Stimulated activated CD4-positive, alpha-beta T cell treated with anti-CD3 and anti-CD28 coated beads, Interleukin-12 subunit alpha, Interleukin-12 subunit beta, amount 100 ng/mL, for 4 hours (primary cell): ENCODE results near the gene HSPB7.
A peak's percentile ranks its signal among the peaks of the same experiment; 100 is the strongest.
"Not testable (repeated sequence)": the region's sequence is repeated elsewhere in the genome, so short reads cannot be mapped to it uniquely, and the experiment has no call there.

Experiments
- DNase-seq: peaks from one replicate; pipeline ENCODE4 v3.0.0-alpha.2; 2020

The HSPB7 gene

GRCh38 chr1:16048573-16049189, 30.8 kb upstream of the HSPB7 start:
- DNase-seq = peak; percentile 36

- DNase-seq = no peak
These were observed 30.1 kb upstream of the HSPB7 start for GRCh38 chr1:16047791-16048475.

- no peak for DNase-seq
These were observed 29.0 kb upstream of the HSPB7 start for GRCh38 chr1:16046842-16047241.

- DNase-seq = no peak
These were observed 26.1 kb upstream of the HSPB7 start for GRCh38 chr1:16043950-16044349.

- no peak for DNase-seq
These were observed 25.7 kb upstream of the HSPB7 start, which contains the start of gene CLCNKB for GRCh38 chr1:16043521-16043920. CLCNKB (plus strand) TSS chr1:16043782; CDS start chr1:16044493, 711 bp downstream.

- not testable (repeated sequence) for DNase-seq
These were observed 24.8 kb upstream of the HSPB7 start for GRCh38 chr1:16042654-16043053.

GRCh38 chr1:16042096-16042495, 24.3 kb upstream of the HSPB7 start:
- no peak for DNase-seq

- no peak for DNase-seq
These were observed 23.4 kb upstream of the HSPB7 start for GRCh38 chr1:16041200-16041599.

- DNase-seq = not testable (repeated sequence)
These were observed 22.0 kb upstream of the HSPB7 start for GRCh38 chr1:16039871-16040270.

GRCh38 chr1:16038620-16038912, 20.7 kb upstream of the HSPB7 start:
- no peak for DNase-seq

GRCh38 chr1:16036461-16036860, 18.6 kb upstream of the HSPB7 start:
- not testable (repeated sequence) for DNase-seq

GRCh38 chr1:16033103-16033632, 15.3 kb upstream of the HSPB7 start:
- DNase-seq = not testable (repeated sequence)

GRCh38 chr1:16032388-16033102, 14.7 kb upstream of the HSPB7 start:
- DNase-seq = peak; percentile 42

GRCh38 chr1:16031551-16031950, 13.7 kb upstream of the HSPB7 start:
- no peak for DNase-seq

GRCh38 chr1:16029288-16029687, 11.4 kb upstream of the HSPB7 start:
- DNase-seq = no peak

- DNase-seq = not testable (repeated sequence)
These were observed 11.1 kb upstream of the HSPB7 start for GRCh38 chr1:16029003-16029268.

- no peak for DNase-seq
These were observed 10.6 kb upstream of the HSPB7 start for GRCh38 chr1:16028237-16029002.

GRCh38 chr1:16026723-16027484, 9.1 kb upstream of the HSPB7 start:
- peak; percentile 47 for DNase-seq

GRCh38 chr1:16026302-16026701, 8.5 kb upstream of the HSPB7 start:
- not testable (repeated sequence) for DNase-seq

- no peak for DNase-seq
These were observed 5.3 kb upstream of the HSPB7 start for GRCh38 chr1:16023050-16023653.

GRCh38 chr1:16022393-16022792, 4.5 kb upstream of the HSPB7 start:
- DNase-seq = no peak

- DNase-seq = no peak
These were observed 3.8 kb upstream of the HSPB7 start, which contains the start of gene CLCNKA for GRCh38 chr1:16021681-16022080. CLCNKA (plus strand) TSS chr1:16022036; CDS start chr1:16022620, 584 bp downstream.
